Right lobe of liver (tissue), 4 donors: ENCODE measurements around the gene GLA.

Source experiments
- POLR2A ChIP-seq: fragments of 450-650 bp; IDR thresholded peaks from one replicate; pipeline ENCODE4 v1.6.1; 2017; ENCODE audit warnings: antibody characterized with exemption, mild to moderate bottlenecking
- TF ChIP-seq, protein P1 (sequence below), 4 donors: fragments of 200-600 bp in 3 of 4; fragments of 450-650 bp in 1 of 4; IDR thresholded peaks; one replicate each; pipeline versions ENCODE4 v1.5.1 to v1.8.0; 2016 to 2022; ENCODE audit warnings: antibody characterized with exemption in 4 of 4, mild to moderate bottlenecking in 2 of 4
- donor health status: DM: no; HTN: no; CAD: no.
- donor health status: DM: no; HTN: no; CAD: no.
- donor health status: DM: no; HTN: yes; CAD: no.

DNA sequence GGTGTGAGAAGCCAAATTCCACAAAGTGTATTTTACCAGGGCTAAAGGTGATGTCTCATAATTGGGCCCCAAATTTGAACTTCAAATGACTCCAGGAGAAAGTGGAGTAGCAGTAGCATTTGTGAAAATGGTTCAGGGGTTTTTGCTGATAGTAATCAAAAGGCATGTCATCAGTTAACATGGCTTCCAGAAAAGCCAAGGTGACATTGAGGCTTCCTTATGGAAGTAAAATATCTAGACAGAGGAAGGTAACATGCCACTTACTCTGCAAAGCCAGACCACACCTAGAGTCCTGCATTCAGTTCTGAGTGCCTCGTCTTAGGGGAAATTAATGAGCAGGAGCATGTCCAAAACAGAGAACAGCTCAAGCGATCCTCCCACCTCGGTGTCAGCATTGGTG is 19.1 kb downstream of the GLA start:
- TF ChIP-seq, protein P1, sequence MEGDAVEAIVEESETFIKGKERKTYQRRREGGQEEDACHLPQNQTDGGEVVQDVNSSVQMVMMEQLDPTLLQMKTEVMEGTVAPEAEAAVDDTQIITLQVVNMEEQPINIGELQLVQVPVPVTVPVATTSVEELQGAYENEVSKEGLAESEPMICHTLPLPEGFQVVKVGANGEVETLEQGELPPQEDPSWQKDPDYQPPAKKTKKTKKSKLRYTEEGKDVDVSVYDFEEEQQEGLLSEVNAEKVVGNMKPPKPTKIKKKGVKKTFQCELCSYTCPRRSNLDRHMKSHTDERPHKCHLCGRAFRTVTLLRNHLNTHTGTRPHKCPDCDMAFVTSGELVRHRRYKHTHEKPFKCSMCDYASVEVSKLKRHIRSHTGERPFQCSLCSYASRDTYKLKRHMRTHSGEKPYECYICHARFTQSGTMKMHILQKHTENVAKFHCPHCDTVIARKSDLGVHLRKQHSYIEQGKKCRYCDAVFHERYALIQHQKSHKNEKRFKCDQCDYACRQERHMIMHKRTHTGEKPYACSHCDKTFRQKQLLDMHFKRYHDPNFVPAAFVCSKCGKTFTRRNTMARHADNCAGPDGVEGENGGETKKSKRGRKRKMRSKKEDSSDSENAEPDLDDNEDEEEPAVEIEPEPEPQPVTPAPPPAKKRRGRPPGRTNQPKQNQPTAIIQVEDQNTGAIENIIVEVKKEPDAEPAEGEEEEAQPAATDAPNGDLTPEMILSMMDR (IDR thresholded peaks at IDR 0.05) = no peak
- no peak for TF ChIP-seq POLR2A
